Activated CD4-positive, alpha-beta T cell treated with anti-CD3 and anti-CD28 coated beads for 24 hours (primary cell): ENCODE data around the gene DISC1.
"Not testable (repeated sequence)": the region's sequence is repeated elsewhere in the genome, so short reads cannot be mapped to it uniquely, and the experiment has no call there.

ENCODE experiments used
- DNase-seq, 2 donors: peaks; one replicate each; pipeline ENCODE4 v3.0.0-alpha.2; 2020; ENCODE audit warnings: low read depth in 2 of 2

The DISC1 gene

DNA sequence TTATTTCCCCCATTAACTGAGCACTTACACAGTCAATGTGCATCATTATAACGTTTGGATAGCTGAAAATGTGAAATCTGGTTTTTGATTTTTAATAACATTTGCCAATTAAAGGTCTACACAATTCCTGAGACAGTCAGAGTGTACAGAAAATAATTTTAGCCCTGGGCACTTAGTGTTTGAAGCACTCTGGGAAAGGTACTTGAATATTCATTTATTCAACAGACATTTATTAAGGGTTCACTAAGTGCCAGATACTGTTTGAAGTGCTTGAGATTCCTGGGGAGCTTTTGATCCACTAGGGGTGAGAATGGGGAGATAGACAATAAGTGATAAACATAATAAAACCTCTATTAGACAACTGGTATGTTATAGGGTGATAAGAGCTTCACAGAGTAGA is 141.8 kb downstream of the DISC1 start:
- DNase-seq: no peak

DNA sequence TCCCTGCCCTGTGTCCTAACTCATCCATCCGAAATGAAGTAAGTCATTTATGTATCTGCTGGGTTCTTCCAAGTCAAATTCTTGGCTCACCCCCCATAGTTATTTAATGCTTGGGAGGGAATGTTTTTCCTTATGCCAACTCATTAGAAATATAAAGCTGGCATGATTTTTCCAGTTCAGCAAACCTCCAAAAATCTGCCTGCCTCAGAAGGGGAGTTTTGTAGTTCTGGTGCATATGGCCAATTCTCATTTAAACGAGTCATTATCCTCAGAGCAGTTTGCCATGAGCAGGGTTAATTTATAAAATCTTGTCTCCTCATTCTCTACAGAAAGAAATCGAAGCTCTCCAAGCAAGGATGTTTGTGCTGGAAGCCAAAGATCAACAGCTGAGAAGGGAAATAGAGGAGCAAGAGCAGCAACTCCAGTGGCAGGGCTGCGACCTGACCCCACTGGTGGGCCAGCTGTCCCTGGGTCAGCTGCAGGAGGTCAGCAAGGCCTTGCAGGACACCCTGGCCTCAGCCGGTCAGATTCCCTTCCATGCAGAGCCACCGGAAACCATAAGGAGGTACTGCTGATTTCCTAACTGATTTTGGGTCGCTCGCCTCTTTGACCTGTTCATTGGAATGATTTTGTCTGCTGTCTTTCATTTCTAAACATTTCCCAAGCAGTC is 144.1 kb downstream of the DISC1 start:
- DNase-seq: no peak

DNA sequence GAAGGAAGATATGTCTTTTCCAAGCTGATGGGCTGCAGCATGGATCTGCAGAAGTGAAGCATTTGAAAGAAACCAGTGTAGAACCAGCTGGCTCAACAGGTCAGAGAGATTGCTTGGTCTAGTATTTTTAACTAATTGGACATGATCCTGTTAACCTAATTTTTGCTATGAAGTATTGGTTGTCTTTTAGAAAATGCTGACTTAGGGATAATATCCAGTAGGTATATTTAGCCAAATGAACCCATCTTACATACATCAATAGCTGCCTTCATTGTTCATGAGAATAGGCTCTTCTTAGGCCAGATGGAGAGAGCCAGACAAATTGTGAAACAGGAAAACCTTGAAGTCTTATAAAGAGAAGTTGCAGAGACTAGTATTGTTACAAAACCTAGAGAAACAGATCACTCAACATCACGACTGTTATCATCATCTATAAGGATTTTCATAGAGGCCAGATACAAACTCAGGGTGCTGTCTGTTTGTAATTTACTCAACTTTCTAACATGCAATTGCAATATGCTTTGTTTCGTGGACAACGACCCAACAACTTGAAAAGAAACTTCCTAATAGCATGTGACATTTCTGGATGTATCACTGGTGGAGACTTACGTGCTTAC is 148.2 kb downstream of the DISC1 start:
- DNase-seq: no peak

DNA sequence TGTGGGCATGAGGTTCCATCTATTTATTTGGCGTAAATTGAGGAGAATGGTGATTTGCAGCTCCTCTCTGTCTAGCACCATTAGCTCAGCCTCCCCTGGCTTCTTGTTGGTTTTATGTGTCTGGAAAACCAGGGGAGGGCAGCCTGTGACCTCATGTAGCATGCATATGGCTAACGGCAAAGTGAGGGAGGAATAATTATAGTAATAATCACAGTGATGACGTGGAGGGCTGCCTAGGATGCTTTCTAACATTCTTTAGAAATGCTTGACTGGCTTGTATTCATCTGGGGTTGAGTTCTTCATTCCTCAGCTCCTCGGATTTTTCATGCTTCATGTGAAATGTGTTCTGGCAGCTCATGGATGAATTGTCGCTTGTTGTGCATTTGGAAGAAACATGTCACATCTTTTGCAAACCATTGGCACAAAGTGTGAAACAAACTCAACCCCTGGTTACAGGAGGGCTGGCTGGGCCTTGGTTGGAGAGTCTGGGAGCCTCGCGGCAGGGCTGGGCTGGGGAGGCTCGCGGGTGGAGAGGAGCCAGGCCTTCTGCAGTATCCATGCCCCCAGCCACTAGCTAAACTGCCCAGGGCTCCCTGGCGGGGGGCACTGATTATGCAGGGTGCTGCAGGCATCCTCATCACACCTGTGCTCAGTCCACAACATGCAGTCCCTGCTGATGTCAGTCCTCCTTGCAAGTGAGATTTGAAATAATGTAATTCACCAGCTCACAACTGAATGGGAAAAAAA is 149.6 kb downstream of the DISC1 start:
- no peak for DNase-seq

DNA sequence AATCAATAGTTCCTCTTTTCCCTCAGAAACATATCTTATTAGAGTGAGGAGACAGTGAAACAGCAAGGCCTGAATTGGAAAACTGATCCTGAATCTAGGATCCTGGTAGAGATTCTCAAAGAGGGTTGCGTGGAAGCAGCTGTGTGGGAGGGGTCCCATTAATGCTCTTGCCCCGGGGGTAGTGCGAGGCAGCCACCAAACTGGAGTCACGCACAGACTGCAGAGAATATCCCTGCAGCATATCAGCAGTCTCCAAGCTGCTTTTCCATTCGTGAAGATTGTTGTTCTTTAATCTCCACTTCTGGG is 150.1 kb downstream of the DISC1 start:
- no peak for DNase-seq

DNA sequence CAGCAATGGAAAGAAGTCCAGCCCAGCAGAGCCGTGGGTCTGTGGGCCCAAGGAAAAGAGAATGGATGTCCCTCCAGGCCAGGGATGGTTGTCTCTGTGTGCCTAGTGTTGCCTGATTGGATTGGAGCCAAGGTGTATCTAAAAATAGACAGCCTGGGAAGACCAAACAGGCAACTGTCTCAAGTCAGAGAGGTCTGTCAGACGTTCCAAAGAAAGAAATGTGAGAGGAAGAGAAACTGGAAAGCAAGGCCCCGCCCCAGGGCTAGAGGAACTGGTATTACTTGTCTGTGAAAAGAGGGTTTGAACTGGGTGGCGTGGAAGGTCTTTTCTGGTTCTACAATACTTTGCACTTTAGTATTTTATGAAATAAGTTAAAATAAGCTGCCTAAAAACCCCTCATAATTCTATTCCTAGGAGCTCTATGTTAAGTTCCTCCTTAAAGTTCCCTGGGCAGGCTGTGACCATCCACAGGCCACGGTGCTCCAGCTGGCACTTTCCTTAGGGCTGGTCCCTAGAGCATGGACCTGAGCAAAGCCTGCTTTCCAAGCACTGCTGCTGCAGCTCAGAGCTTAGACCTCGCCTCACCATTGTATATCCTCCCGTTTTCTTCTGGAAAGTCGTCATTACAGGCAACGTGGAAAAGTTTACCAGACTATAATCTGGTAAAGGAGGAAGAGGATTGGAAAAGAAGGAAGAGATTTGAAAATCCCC is 151.6 kb downstream of the DISC1 start:
- DNase-seq: no peak

DNA sequence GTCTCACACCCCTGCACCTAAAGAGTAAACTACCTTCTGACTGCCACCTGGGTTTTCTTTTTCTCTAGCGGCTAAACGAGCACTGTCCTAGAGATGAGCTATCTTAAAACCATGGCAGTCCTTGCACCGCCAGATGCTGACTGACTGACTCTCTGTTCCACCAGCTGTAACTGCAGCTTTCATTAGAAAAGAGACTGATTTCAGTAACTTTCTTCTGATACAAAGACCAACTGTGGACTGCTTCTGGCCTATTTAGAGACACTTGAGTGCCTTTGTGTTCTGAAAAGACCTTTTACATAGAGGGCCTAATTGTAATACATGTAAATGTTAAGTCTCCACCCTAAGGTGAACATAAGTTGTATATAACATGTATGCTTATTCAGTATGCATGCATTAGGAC is 152.5 kb downstream of the DISC1 start:
- no peak for DNase-seq

DNA sequence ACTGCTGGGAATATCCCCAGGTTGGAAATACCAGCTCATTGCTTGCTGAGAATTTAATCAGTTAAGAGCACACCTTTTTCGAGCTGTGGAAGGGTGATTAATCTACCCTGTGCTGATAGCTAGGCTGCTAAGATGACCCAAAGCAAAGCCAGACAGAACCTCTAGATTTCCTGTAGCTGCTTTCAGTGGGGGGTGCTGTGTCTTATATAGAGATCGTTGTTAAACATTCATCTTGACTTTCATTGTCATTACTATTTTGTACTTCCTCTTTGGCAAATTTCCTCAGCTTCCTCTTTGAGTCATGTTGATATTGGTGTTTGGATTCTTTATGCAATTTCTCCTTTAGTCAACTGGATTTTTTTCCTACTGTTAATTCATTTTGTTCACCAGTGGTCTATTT is 155.3 kb downstream of the DISC1 start:
- no peak for DNase-seq

DNA sequence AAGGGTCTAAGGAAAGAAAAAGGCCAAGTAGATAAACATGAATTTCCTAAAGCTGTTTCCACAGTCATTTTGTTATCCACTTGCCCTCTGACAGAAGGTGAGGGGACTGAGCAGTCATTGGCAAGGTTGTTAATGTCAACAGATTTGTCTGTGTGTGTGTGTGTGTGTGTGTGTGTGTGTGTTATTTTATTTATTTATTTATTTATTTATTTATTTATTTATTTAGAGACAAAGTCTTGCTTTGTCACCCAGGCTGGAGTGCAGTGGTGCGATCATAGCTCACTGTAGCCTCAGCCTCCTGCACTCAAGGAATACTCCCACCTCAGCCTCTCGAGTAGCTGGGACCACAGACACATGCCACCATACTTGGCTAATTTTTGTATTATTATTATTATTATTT is 158.5 kb downstream of the DISC1 start:
- not testable (repeated sequence) for DNase-seq

DNA sequence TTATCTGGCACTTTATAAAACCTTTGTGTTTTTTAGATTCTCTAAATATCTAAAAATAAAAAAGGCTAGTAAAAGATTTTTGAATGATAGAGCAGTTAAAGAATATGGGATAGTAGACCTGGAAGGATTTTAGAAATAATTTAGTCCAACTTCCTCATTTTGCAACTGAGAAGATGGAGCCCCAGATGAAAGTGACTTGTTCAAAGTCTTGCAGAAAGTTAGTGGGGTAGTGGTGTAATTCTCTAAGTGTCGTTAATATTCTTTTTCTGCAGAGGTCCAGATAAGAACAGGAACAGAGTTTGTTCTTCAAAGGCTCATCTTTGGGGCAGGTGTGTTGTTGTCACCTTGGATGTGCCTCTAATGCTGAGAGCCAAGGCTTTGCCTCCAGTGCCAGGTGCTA is 159.5 kb downstream of the DISC1 start:
- no peak for DNase-seq

DNA sequence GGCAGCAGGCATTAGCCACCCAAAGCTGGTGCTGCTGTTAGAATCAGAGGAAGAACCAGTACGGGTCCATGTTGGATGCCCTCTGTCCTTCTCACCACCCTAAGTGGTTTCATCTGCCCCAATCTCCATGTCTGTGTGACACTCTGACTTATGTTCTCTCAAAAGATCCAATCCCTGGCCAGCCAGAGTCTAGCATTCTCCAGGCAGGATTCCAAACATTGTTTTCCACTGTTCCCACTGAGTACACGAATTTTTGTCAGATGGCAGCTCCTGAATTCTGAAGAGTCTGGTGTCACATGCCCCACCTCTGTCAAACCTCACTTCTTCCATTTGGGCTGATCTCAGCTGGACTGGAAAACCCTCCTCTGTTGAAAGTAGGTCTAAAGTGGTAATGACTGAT is 166.0 kb downstream of the DISC1 start:
- DNase-seq: no peak

DNA sequence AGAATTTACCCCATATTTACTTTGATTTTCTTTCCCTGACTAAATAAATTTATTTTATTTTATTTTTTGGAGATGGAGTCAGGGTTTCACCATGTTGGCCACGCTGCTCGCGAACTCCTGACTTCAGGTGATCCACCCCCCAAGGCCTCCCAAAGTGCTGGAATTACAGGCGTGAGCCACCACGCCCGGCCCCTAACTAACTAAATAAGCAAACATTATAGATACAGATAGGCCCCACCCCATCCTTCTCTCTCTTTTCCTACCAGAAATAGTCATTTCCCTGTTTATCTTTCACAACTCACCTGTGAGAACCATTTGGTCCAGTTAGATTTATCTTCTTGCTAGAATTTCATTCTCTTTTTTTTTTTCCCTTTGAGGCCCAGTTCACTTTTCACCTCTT is 167.3 kb downstream of the DISC1 start:
- DNase-seq: no peak

DNA sequence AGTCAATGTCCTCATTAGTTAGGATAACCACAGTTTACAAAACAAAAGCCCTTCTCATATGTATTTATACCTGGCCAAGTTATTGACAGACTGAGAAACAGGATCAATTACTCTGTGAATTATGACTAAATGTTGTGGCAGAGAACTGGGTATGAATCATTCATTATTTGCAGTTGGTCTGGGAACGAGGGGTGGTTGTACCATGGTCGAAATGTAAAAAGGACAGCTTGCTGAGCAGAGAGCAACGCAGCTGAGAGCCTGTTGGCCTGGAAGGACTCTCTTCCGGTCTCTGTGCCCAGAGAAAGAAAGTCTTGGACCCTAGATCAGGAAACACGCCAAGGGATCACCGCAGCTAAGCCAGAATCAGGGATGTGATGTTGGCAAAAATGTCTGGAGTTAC is 169.6 kb downstream of the DISC1 start:
- DNase-seq: no peak

DNA sequence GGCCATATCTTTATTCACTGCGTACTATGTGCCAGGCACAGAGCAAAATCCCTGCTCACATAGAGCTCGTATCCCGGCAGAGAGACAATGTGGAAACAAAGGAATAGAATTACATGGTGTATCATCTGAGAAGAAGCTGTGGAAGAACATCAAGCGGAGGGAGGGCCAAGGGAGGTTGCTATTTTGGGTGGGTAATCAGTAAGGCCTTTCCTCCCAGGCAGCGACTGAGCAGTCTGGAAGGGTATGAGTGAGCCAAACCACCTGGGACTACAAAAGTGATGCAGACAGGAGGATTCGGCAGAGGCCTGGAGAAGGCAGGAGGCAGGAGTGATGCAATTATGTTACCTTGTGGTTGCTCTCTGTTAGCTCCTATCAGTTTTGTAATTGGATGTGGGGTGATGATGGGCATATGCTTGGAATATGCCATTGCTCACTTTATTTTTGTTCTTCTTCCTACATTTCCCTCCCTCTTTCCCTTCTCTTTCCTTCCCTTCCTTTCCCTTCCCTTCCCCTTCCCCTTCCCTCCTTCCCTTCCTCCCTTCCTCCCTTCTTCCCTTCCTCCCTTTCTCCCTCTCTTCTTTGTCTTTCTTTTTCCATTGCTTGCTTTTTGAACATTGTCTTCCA is 172.9 kb downstream of the DISC1 start:
- no peak for DNase-seq

DNA sequence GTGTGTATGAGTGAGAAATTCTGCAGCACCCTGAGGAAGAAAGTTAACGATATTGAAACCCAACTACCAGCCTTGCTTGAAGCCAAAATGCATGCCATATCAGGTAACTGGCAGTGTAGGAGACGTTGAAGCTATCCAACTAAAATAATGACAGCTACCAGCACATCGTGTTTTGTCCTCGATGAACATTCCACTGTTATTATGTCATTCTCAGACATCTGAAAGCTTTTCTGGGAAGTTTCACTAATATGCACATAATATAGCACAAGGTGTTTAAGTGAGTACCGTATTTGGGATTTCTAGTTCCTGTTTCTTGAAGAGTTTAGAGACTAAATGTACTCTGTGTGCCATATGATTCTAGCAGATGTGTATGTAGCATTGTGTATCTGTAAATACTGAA is 173.5 kb downstream of the DISC1 start:
- DNase-seq: no peak

DNA sequence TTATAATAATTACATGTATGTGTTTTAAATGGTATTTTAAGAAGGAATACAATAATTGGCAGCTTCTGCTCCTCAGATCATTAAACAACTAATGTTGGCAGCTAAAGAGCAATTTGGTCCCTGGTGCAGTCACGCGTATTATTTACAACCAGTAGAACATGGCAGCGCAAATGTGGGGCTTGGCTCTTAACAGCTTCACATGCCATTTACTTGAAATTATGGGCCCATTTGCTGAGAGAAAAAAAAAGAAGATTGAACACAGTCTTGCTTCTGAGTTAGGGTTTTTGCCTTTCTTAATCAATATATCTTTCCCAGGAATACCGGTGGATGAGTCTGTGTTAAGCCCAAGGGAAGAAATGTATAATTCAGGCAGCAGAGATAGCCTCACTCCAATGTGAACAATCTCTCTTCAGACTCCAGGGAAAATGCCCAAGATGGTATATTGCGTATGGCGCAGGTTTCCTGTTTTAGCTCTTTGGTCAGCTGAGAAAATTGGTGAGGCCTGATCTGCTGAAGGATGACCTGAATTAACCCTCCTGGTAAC is 174.5 kb downstream of the DISC1 start:
- no peak for DNase-seq

DNA sequence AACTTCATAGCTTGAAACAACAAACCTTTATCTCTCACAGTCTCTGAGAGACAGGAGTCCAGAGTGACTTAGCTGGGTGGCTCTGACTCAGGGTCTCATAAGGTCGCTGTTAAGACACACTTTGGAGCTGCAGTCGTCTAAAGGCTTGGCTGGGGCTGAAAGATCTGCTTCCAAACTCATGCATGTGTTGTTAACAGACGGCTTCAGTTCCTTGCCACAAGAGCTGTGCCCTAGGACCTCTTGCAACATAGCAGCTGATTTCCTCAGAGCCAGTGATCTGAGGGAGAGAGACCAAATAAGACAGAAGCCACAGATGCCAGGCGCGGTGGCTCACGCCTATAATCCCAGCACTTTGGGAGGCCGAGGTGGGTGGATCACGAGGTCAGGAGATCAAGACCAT is 176.8 kb downstream of the DISC1 start:
- DNase-seq: no peak

DNA sequence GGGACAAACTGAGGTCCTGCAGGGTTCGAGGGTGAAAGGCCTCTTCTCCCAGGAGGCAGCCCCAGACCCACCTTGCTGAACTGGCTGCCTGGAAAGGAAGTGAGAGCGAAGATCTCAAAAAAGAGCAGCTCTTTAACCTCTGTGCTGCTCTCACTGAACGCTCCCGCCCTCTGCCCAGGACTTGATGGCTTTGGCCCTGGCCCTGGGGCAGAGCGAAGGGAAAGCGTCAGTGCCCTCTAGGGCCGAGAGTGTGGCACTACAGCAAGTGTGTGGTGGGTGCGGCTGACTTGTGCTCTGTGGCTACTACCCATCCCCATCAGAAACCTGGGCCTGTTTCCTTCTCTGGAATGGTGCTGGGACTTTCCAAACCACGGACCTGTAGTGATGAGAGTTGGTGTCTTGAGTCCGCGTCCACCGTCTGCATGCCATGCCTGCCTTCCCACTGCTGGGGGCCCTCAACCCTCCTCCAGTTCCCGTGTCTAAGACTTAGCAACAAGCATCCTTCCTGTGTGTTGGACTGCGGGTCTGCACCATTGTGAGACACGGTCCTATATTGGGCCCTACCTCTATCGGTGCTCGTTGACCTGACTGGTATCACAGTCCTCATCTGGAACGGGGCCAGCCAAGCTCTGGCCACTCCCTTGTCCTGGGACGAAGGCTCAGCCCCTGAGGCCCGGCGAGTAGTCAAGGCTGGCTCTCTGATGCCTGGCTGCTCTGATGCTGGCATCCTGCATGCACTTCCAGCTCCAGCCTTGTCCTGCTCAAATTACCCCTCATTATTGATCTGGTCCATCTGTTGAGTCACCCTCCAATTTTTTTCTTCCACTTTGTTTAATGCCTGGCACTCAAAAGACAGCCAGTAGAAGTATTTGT is 180.3 kb downstream of the DISC1 start:
- DNase-seq: peak in 1 of 2 donors; percentile 17

DNA sequence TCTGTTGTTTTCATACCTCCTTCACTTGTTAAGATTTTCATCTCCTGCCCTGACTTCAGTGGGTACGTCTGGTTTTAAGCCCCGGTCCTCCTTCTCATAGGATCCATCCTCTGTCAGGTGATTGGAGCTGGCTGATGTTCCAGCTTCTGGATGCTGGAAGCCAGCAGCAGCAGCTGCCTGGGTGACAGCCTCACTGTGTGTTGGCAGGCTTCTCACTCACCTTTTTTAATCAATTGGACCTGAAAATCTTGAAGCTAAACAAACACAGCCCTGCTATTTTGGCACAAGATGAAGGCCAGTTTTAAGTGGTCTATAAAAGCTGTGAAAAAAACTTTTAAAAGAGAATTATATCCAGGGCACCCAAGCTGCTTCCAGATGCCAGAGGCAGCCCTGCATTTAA is 181.0 kb downstream of the DISC1 start:
- DNase-seq: no peak

DNA sequence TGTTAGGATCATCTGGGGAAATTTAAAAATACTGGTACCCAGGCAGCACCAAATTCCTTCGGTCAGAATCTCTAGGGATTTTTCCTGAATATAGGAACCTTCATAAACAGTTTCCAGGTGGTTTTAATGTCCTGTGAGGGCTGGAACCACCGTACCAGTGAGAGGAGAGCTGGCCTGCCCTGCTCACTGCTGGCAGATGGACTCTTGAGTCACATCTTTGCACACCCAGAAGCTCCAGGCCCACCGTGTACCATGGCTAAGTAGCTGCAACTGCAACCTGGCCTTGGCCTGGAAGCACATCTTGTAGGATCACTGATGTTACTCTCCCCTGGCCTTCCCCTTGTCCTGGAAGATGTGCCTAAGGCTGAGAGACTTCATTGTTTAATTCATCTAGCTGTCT is 181.5 kb downstream of the DISC1 start:
- no peak for DNase-seq

DNA sequence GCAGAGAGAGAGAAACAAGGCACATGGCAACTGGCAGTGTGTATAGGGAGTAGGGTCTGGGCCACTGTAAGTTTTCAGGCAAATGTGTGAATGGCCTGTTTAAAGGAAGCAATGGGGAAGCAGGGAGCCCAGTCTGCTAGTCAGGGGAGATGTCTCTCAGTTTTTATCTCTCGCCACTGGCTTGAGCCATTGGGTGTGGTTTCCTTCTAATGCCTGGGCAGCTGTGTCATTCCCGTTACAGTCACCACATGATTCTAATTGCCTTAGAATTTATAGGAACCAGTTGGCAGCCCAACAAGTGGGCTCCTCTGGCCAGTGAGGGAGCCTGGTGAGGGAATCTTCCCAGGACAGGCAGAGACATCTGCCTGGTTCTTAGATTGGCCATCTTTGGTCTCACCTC is 182.4 kb downstream of the DISC1 start:
- no peak for DNase-seq
